ENCODE results near the gene GHRHR.

DNA sequence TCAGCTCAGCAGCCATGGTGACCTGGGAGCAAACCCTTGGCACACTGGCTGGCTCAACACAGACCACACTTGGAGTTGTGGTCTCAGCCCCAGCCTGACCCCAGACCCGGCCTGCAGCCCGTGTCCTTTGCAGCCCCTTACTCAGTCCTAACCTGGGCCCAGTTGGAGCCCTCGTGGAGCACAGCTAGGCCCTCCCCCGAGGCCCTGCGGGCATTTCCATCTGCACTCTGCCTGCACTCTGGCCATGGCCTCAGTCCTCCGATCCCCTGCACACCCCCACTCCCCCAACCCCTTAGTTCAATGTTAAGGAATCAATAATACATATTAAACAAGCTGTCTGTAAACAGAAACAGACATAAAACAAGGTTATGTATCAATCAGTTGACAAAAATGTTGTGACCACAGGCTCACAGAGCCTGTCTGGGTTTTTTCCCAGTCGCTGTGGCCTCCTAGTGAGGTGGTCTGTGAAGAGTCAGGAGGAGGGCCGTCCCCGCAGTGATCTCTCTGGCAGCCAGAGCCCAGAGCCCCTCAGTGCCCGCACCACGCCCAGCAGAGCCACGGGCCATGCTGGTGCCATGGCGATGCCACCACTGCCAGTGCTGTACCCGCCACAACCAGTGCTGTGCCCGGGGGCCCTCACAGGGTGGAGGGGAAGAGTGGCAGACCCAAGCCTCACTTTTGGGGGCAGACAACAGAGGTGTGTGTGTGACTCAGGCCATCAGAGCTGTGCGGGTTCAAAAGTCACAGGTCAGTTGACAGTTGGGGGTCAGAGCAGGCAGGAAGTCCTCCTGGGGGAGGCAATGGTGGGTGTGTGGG, 25.5 kb downstream of the GHRHR start:
- TF ChIP-seq, protein P1, sequence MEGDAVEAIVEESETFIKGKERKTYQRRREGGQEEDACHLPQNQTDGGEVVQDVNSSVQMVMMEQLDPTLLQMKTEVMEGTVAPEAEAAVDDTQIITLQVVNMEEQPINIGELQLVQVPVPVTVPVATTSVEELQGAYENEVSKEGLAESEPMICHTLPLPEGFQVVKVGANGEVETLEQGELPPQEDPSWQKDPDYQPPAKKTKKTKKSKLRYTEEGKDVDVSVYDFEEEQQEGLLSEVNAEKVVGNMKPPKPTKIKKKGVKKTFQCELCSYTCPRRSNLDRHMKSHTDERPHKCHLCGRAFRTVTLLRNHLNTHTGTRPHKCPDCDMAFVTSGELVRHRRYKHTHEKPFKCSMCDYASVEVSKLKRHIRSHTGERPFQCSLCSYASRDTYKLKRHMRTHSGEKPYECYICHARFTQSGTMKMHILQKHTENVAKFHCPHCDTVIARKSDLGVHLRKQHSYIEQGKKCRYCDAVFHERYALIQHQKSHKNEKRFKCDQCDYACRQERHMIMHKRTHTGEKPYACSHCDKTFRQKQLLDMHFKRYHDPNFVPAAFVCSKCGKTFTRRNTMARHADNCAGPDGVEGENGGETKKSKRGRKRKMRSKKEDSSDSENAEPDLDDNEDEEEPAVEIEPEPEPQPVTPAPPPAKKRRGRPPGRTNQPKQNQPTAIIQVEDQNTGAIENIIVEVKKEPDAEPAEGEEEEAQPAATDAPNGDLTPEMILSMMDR (IDR thresholded peaks at IDR 0.05) = no peak
- no peak for TF ChIP-seq POLR2A (IDR thresholded peaks at IDR 0.05)
